HAP-1 (cell line): ENCODE data around the gene TAF4.

Experiments
- DNase-seq, 2 experiments: peaks; one replicate each; pipeline ENCODE4 v3.0.0-alpha.2; 2016 to 2020; ENCODE audit warnings: low spot score in 2 of 2
- H3K27me3 ChIP-seq: fragments of 250-450 bp; sonication (Bioruptor Pico); 2 replicates; pipeline ENCODE4 v1.5.1; 2020; ENCODE audit warnings: low read depth, mild to moderate bottlenecking, moderate library complexity
- H3K36me3 ChIP-seq: fragments of 250-450 bp; sonication (Bioruptor Pico); replicated peaks from 2 replicates; pipeline ENCODE4 v1.5.1; 2020; ENCODE audit warnings: mild to moderate bottlenecking
- H3K4me1 ChIP-seq: fragments of 250-450 bp; sonication (Bioruptor Pico); 2 replicates; pipeline ENCODE4 v1.5.1; 2020; ENCODE audit warnings: mild to moderate bottlenecking
- H3K4me3 ChIP-seq: fragments of 250-450 bp; sonication (Bioruptor Pico); 2 replicates; pipeline ENCODE4 v1.5.1; 2020; ENCODE audit warnings: mild to moderate bottlenecking, moderate library complexity
- H3K9me3 ChIP-seq: fragments of 250-450 bp; sonication (Bioruptor Pico); 2 replicates; pipeline ENCODE4 v1.5.1; 2020; ENCODE audit warnings: mild to moderate bottlenecking, moderate library complexity
- in situ Hi-C: fragments of 300-500 bp; cut with MboI; formaldehyde crosslinking; loops from 3 replicates; pipeline ENCODE4 v1.14.3; 2020; ENCODE audit warnings: low sequenced_read_pairs, inconsistent platforms, mixed read lengths

The TAF4 gene

GRCh38 chr20:61927826-61928541, 137.7 kb downstream of the TAF4 start:
- in situ Hi-C loops = no loop called here
- Histone ChIP-seq H3K9me3 (no peaks in the 10 kb centered on the region), H3K4me3 (no peak overlapping the region), H3K27me3 (no peaks in the 10 kb centered on the region), H3K4me1 (no peaks in the 10 kb centered on the region), H3K36me3 (no peaks in the 10 kb centered on the region)
- DNase-seq = no peak

GRCh38 chr20:61927193-61927825, 138.4 kb downstream of the TAF4 start:
- Histone ChIP-seq H3K27me3 (no peaks in the 10 kb centered on the region), H3K36me3 (no peaks in the 10 kb centered on the region), H3K4me1 (no peaks in the 10 kb centered on the region), H3K4me3 (no peak overlapping the region), H3K9me3 (no peaks in the 10 kb centered on the region)
- no peak for DNase-seq
- in situ Hi-C loops = no loop called here

GRCh38 chr20:61926796-61927192, 138.9 kb downstream of the TAF4 start:
- no peaks in the 10 kb centered on the region for H3K36me3 ChIP-seq
- H3K27me3 ChIP-seq = no peaks in the 10 kb centered on the region
- DNase-seq = no peak
- no peak overlapping the region for H3K4me3 ChIP-seq
- no peaks in the 10 kb centered on the region for H3K9me3 ChIP-seq
- in situ Hi-C loops = no loop called here
- H3K4me1 ChIP-seq = no peaks in the 10 kb centered on the region

- Histone ChIP-seq H3K27me3 (no peaks in the 10 kb centered on the region), H3K4me1 (no peaks in the 10 kb centered on the region), H3K36me3 (no peaks in the 10 kb centered on the region), H3K9me3 (no peaks in the 10 kb centered on the region), H3K4me3 (no peak overlapping the region)
- DNase-seq = no peak
- in situ Hi-C loops = no loop called here
Observed at GRCh38 chr20:61926253-61926613, 139.4 kb downstream of the TAF4 start.

GRCh38 chr20:61925555-61926252, 140.0 kb downstream of the TAF4 start:
- no peaks in the 10 kb centered on the region for H3K9me3 ChIP-seq
- no peaks in the 10 kb centered on the region for H3K4me1 ChIP-seq
- H3K4me3 ChIP-seq = no peak overlapping the region
- H3K27me3 ChIP-seq = no peaks in the 10 kb centered on the region
- no peak for DNase-seq
- in situ Hi-C loops = no loop called here
- H3K36me3 ChIP-seq = no peaks in the 10 kb centered on the region

- Histone ChIP-seq H3K27me3 (no peaks in the 10 kb centered on the region), H3K4me1 (no peaks in the 10 kb centered on the region), H3K4me3 (no peak overlapping the region), H3K36me3 (no peaks in the 10 kb centered on the region), H3K9me3 (no peaks in the 10 kb centered on the region)
- in situ Hi-C loops = no loop called here
- no peak for DNase-seq
Observed at GRCh38 chr20:61924858-61925554, 140.7 kb downstream of the TAF4 start.
